HS-5 (cell line): ENCODE measurements around the gene SLC35B2.
"Not testable (repeated sequence)": the region's sequence is repeated elsewhere in the genome, so short reads cannot be mapped to it uniquely, and the experiment has no call there.

Experiments
- DNase-seq: peaks from one replicate; pipeline ENCODE4 v3.0.0-alpha.2; 2012; ENCODE audit warnings: low read depth

SLC35B2 gene

GRCh38 chr6:44234101-44235025, 23.0 kb downstream of the SLC35B2 start:
- DNase-seq, result no peak

GRCh38 chr6:44233567-44234100, 23.7 kb downstream of the SLC35B2 start:
- no peak for DNase-seq

GRCh38 chr6:44232676-44233566, 24.4 kb downstream of the SLC35B2 start:
- no peak for DNase-seq

DNA sequence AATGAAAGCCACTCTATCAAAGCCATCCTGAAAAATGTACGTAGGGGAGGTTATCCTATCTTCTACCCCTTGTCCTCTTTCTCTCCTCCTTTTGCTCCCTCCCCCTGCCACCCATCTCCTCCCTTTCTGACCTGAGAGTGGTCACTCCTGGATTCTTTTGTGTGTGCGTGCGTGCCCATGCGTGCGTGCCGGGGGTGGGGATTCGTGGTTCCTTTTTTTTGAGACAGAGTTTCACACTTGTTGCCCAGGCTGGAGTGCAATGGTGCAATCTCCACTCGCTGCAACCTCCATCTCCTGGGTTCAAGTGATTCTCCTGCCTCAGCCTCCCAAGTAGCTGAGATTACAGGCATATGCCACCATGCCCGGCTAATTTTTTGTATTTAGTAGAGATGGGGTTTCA, 25.9 kb downstream of the SLC35B2 start:
- DNase-seq, result not testable (repeated sequence)

DNA sequence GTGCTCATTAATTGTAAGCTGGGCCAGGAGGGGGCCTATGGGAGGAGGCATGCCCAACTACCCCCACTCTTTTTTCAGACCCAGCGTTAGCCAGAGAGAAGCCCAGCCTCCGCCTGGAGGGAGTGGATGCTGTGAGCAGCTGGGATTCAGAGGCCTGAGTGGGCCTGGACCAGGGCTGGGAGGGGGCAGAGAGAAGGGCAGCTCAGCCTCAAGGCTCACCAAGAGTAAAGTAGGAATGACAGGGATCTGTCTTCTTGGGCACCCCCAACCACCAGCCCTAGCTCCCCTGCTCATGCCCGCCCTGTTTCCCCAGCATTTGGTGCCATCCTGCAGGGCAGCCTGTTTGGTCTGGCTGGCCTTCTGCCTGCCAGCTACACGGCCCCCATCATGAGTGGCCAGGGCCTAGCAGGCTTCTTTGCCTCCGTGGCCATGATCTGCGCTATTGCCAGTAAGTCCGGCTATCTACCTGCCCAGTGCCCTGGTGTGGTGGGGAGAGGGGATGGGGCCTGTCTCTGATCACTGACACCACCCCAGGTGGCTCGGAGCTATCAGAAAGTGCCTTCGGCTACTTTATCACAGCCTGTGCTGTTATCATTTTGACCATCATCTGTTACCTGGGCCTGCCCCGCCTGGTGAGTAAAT, 27.2 kb downstream of the SLC35B2 start:
- no peak for DNase-seq

GRCh38 chr6:44229376-44230033, 27.8 kb downstream of the SLC35B2 start:
- no peak for DNase-seq

- DNase-seq, result no peak
Measured at GRCh38 chr6:44228836-44229235, 28.5 kb downstream of the SLC35B2 start.

- DNase-seq, result no peak
Measured at GRCh38 chr6:44228433-44228832, 28.9 kb downstream of the SLC35B2 start.

GRCh38 chr6:44228031-44228430, 29.3 kb downstream of the SLC35B2 start:
- DNase-seq, result no peak

DNA sequence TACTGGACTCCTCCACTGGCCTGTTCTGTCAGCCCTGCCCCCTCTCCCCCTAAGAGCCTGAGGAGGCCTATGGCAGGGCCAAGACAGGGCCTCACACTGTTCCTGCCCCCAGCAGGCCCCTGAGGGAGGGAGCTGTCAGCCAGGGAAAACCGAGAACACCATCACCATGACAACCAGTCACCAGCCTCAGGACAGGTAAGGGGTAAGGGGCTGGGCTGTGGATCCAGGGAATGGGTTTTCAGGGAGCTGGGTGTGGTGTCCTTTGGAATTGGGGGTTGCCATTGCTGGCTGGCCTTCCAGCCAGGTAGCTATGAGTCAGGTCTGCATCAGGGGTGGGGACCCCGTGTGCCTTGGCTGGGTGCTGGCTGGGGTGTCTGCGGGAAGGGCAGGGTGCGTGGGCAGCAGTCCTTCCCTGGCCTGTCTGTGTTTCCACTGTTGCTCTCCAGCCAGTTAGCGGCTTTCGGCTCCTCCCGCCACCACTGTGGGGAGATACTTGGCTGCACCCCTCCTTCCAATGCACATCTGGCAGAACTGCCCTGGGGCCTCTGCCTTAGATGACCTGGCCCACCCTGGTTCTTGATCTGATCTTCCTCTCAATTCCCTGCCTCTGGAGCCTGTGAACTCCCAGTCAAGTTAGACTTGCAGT, 30.1 kb downstream of the SLC35B2 start:
- no peak for DNase-seq

- no peak for DNase-seq
Measured at GRCh38 chr6:44226368-44227147, 30.8 kb downstream of the SLC35B2 start.

GRCh38 chr6:44225579-44226325, 31.6 kb downstream of the SLC35B2 start:
- DNase-seq, result no peak

- no peak for DNase-seq
Measured at GRCh38 chr6:44224965-44225305, 32.4 kb downstream of the SLC35B2 start.

- DNase-seq, result peak; percentile 28
Measured at GRCh38 chr6:44224029-44224964, 33.0 kb downstream of the SLC35B2 start.

GRCh38 chr6:44223319-44224028, 33.9 kb downstream of the SLC35B2 start, which contains the start of gene SLC29A1:
SLC29A1 (plus strand) TSS chr6:44223595; CDS start chr6:44227314, 3,719 bp downstream.
- DNase-seq, result no peak

DNA sequence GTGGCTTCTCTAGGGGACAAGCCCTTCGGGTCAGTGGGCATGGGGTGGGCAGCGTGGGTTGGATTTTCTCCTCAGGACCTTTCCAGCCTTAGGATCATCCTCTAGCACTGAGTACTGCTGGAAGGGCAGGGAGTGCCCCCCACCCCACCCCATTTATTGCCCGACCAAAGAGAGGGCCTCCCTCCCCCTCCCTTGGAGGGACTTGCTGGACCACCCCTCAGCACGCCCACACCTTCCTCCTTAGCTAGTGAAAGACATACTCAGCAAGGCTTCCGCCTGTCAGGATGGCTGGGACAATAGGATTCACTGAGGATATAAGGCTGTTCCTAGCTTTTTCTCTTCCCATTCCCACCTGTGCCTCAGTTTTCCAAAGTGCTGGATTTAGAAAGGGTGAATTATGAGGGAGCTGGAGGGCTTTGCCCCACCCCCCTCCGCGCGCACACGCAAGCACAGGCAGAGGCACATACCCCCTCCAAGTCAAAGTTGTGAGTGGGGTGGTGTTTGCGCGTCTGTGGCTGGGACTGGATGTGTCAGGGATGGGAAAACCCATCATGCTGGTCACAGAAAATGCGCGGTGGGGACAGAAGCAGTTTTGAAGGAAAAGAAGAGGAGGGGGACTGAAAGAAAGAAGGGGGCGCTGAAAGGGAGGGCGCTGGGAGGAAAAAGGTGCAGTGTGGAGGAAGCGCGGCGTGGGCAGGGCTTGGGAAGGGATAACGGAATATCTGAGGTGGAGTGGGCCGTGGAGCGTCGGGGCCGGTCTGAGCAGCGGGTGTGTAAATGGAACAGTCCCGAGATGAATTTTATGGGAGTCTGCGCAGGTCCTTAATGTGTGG, 34.6 kb downstream of the SLC35B2 start:
- DNase-seq, result no peak

DNA sequence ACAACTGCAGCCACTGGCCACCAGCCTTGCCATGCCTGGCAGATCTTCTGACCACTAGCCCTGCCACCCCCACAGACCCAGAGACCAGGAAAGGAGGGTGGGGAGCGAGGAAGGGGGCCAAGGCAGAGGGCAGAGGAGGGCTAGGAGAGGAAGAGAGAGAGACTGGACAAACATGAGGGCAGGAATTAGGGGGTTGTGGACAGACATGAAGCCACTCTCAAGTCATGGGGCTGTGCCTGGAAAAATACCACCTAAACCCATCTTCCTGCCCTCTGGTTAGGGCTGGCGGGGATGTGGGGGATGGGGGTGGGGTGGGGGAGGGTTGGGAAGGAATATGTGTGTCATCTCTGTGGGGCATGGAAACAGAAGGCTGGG, 35.4 kb downstream of the SLC35B2 start:
- DNase-seq, result no peak
